ENCODE results near the gene SPATA24.
"Not testable (repeated sequence)": the region's sequence is repeated elsewhere in the genome, so short reads cannot be mapped to it uniquely, and the experiment has no call there.

Gene SPATA24

GRCh38 chr5:139391570-139392323, 12.1 kb downstream of the SPATA24 start:
- H3K4me3 ChIP-seq (ENCODE audit: low read depth, low read length): peak overlapping the region; percentile 59
- TF ChIP-seq, protein P1, sequence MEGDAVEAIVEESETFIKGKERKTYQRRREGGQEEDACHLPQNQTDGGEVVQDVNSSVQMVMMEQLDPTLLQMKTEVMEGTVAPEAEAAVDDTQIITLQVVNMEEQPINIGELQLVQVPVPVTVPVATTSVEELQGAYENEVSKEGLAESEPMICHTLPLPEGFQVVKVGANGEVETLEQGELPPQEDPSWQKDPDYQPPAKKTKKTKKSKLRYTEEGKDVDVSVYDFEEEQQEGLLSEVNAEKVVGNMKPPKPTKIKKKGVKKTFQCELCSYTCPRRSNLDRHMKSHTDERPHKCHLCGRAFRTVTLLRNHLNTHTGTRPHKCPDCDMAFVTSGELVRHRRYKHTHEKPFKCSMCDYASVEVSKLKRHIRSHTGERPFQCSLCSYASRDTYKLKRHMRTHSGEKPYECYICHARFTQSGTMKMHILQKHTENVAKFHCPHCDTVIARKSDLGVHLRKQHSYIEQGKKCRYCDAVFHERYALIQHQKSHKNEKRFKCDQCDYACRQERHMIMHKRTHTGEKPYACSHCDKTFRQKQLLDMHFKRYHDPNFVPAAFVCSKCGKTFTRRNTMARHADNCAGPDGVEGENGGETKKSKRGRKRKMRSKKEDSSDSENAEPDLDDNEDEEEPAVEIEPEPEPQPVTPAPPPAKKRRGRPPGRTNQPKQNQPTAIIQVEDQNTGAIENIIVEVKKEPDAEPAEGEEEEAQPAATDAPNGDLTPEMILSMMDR (conservative IDR thresholded peaks at IDR 0.05; ENCODE audit: low read depth, low read length): no peak
- no peak for DNase-seq (ENCODE audit: low read depth)

- TF ChIP-seq, protein P1 (conservative IDR thresholded peaks at IDR 0.05; ENCODE audit: low read depth, low read length): no peak
- no peak for DNase-seq (ENCODE audit: low read depth)
- no peak overlapping the region for H3K4me3 ChIP-seq (ENCODE audit: low read depth, low read length)
These were observed 13.0 kb downstream of the SPATA24 start for GRCh38 chr5:139390639-139391569.

DNA sequence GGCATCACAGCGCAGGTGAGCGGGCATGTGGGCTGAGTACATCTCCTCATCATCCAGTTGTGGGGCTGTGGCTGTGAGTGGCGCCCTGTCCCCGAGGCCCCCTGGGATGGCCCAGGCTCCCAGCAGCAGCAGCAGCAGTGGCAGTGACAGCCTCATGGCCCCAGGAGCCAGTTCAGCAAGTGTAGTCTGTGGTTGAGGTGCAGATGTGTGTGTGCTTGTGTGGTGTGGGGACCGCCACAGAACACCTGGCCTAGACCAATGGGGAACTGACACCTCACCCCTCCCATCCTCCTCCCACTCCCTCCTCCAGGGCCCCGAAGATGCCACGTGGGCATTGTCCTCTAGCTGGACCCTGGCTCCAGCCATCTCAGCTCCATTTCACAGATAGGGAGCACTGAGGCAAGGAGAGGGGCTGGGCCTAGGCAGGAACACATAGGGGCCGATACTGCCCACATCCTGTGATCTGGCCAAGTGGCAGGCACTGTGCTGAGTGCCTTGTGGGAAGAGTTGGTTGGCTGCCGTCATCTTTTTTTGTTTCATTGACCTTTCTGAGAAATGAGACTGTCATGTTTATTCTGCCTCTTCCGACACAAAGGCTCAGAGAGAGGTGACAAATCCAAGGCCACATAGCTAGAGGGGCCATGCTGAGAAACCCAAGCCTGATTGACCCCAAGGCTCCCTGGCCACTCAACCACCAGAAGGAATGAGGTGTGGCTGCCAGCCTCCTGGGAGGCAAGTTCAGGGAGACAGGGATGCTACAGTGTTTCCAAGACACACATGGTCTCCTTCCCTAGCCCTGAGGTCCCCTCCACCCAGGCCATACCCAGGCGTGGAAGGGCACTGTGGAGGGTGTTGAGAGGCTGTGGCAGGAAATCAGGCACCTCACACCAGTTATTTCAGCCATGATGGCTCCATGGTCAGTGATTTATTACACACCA, 13.9 kb downstream of the SPATA24 start, which contains the start of gene MZB1:
Gene MZB1, minus strand, starts transcription at position 213 of the 938 bp plus-strand sequence. Its CDS starts 57 bp downstream, at position 156.
- H3K4me3 ChIP-seq (ENCODE audit: low read depth, low read length): no peak within 1 kb of the TSS
- no peak for DNase-seq (ENCODE audit: low read depth)
- TF ChIP-seq, protein P1 (conservative IDR thresholded peaks at IDR 0.05; ENCODE audit: low read depth, low read length): no peak

DNA sequence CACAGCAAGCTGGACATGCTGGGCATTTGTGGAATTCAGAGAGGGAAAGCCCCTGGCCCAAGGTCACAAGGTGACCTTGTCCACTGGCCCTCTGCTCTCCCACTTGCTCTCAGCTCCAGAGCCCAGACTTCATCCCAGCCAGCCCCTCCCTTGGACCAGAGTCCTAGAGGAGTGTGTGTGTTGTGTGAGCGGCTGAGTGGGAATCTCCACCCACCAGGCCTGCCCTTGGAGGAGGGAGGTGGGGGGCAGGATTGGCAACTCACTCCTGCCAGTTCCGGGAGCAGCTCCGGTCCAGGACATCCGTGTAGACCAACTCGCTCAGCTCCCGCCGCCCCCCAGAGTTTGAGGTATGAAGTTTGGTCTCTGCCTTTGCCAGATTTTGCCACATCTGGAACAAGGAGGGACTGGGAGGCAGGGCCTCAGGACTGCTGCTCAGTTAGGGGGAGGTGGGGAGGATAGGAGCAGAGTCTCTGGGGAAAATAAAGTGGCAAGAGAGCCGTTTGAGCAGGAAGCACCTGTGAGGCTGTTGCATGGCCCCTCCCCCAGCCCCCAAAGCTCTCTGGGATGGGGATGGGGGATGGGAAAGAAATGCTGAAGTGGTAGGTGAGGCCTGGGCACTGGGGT, 15.6 kb downstream of the SPATA24 start:
- H3K4me3 ChIP-seq (ENCODE audit: low read depth, low read length): no peak overlapping the region
- TF ChIP-seq, protein P1 (conservative IDR thresholded peaks at IDR 0.05; ENCODE audit: low read depth, low read length): no peak
- DNase-seq (ENCODE audit: low read depth): no peak

DNA sequence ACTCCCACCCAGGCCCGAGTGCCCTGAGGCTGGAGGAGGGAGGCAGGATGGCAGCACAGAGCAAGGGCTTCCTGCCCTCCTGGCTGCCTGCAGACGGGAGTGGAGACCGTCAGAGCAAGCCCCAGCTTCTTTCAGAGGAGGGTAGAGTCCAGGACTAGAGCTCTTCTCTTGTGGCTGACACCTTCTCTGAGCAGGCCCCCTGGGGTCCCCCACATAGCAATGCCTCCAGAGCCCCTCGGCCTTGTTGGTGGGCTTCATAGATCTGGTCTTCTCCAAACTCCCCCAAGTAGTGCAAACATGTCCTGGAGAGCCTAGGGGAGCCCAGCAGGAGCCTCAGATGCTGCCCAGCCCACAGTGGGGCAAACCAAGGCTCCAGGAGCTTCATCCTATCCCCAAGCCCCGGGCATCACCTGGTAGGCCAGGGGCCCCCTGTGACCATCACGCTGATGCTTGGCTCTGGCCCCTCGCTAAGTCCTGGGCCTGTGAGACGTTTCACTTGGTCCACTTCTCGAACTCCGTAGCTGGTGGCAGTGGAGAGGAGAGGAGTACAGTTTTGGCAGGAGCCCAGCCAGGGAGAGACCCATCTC, 16.2 kb downstream of the SPATA24 start:
- TF ChIP-seq, protein P1 (conservative IDR thresholded peaks at IDR 0.05; ENCODE audit: low read depth, low read length): no peak
- H3K4me3 ChIP-seq (ENCODE audit: low read depth, low read length): no peak overlapping the region

DNA sequence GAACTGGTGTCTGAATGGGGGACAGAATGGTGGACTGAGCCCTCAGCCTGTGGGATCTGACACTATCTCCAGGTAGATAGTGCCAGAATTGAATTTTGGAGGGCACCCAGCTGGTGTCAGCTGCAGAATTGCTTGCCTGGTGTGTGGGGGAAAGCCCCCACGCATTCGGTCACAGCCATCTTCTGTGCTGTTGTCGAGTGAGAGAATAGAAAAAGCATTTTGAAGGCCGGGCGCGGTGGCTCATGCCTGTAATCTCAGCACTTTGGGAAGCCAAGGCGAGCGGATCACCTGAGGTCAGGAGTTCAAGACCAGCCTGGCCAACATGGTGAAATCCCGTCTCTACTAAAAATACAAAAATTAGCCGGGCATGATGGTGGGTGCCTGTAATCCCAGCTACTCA, 16.9 kb downstream of the SPATA24 start:
- not testable (repeated sequence) for H3K4me3 ChIP-seq (ENCODE audit: low read depth, low read length)

More for the DNA sequence above, 16.2 kb downstream of the SPATA24 start:
- no peak for DNase-seq (ENCODE audit: low read depth)

More for the DNA sequence above, 16.9 kb downstream of the SPATA24 start:
- DNase-seq (ENCODE audit: low read depth): not testable (repeated sequence)
